Measurements from ENCODE around the gene RHOV.

- no peak for TF ChIP-seq EZH2 (IDR thresholded peaks at IDR 0.05; ENCODE audit: insufficient read depth, poor library complexity, severe bottlenecking)
- no peak for TF ChIP-seq EZH2phosphoT487 (IDR thresholded peaks at IDR 0.05; ENCODE audit: insufficient read depth, low read depth)
Measured at GRCh38 chr15:40879609-40880008, 5.6 kb upstream of the RHOV start.

Measured in GM23248 (cell line).